PC-3 (cell line): ENCODE results near the gene ULK3. TPM values are rescaled to one million over a fixed set of nuclear protein-coding genes. Genes with fewer than 3 reads are reported as not detected.

Experiments used
- ATAC-seq: fragments of 200-7000 bp; cut with Tn5 transposase; 2 replicates; pipeline ENCODE4 v1.9.1; 2020; ENCODE audit warnings: mild to moderate bottlenecking, moderate library complexity
- Bru-seq: library from RNA; stranded (reverse); fragments of 400-500 nt; gene quantifications from one replicate; lab custom pipeline; 2021; lab: Mats Ljungman, UMichigan
- BruChase-seq, 2 experiments: library from RNA; stranded (reverse); fragments of 400-500 nt; gene quantifications; one replicate each; lab custom pipeline; 2021; lab: Mats Ljungman, UMichigan
- BruUV-seq: library from RNA; stranded (reverse); fragments of 400-500 nt; replicated peaks from 2 replicates; lab custom pipeline; 2021; lab: Mats Ljungman, UMichigan
- CTCF ChIA-PET: fragments of 300-600 bp; sonication (Branson Sonifier 250); formaldehyde crosslinking; loops from one replicate; lab custom pipeline; 2022; ENCODE audit warnings: antibody characterized with exemption; lab: Charles Lee
- POLR2A ChIA-PET: fragments of 300-600 bp; sonication (Branson Sonifier 250); formaldehyde crosslinking; loops from one replicate; lab custom pipeline; 2022; ENCODE audit warnings: antibody characterized with exemption; ENCODE audit not compliant: unreplicated experiment; lab: Charles Lee
- DNase-seq: peaks from one replicate; pipeline ENCODE4 v3.0.0-alpha.2; 2015
- H2AFZ ChIP-seq: fragments of 300-600 bp; sonication (generic); 2 replicates; pipeline ENCODE4 v1.6.0; 2016; ENCODE audit warnings: antibody characterized with exemption, low read length
- H3F3A ChIP-seq: fragments of 300-600 bp; sonication (generic); one replicate; pipeline ENCODE4 v1.6.0; 2017; ENCODE audit warnings: antibody characterized with exemption, low read length, control low read depth, mild to moderate bottlenecking; ENCODE audit not compliant: unreplicated experiment
- H3K27ac ChIP-seq: fragments of 300-600 bp; sonication (generic); 2 replicates; pipeline ENCODE4 v1.5.1; 2016; ENCODE audit warnings: mild to moderate bottlenecking, low read length
- H3K27me3 ChIP-seq: fragments of 300-600 bp; sonication (generic); 2 replicates; pipeline ENCODE4 v1.6.1; 2016; ENCODE audit warnings: low read length, mixed read lengths
- H3K36me3 ChIP-seq: fragments of 300-600 bp; sonication (generic); 2 replicates; pipeline ENCODE4 v1.6.1; 2016; ENCODE audit warnings: low read depth, mixed run types, low read length, mixed read lengths
- H3K4me1 ChIP-seq: fragments of 300-600 bp; sonication (generic); 2 replicates; pipeline ENCODE4 v1.5.1; 2016; ENCODE audit warnings: low read length; ENCODE audit not compliant: insufficient read depth
- H3K4me2 ChIP-seq: fragments of 300-600 bp; sonication (generic); 2 replicates; pipeline ENCODE4 v1.6.0; 2016; ENCODE audit warnings: low read length
- H3K4me3 ChIP-seq: fragments of 300-600 bp; sonication (generic); 2 replicates; pipeline ENCODE4 v1.5.1; 2016; ENCODE audit warnings: mild to moderate bottlenecking, low read length, mixed read lengths
- H3K79me2 ChIP-seq: fragments of 300-600 bp; sonication (generic); 2 replicates; pipeline ENCODE4 v1.6.1; 2017; ENCODE audit warnings: low read length, mixed read lengths
- H3K9ac ChIP-seq: fragments of 300-600 bp; sonication (generic); 2 replicates; pipeline ENCODE4 v1.6.0; 2016; ENCODE audit warnings: mild to moderate bottlenecking, low read length
- H3K9me2 ChIP-seq: fragments of 300-600 bp; sonication (generic); replicated peaks from 2 replicates; pipeline ENCODE4 v1.6.1; 2016; ENCODE audit warnings: mixed run types, low read length, mixed read lengths
- H3K9me3 ChIP-seq: fragments of 300-600 bp; sonication (generic); 2 replicates; pipeline ENCODE4 v1.6.1; 2016; ENCODE audit warnings: low read length, mixed read lengths
- H4K20me1 ChIP-seq: fragments of 300-600 bp; sonication (generic); 2 replicates; pipeline ENCODE4 v1.6.1; 2016; ENCODE audit warnings: low read length, mixed read lengths
- CTCF ChIP-seq: fragments of 300-600 bp; sonication (generic); conservative IDR thresholded peaks from 2 replicates; pipeline ENCODE4 v1.5.1; 2017; ENCODE audit warnings: antibody characterized with exemption, low read depth, mild to moderate bottlenecking, low read length
- EZH2 ChIP-seq: fragments of 300-600 bp; sonication (generic); IDR thresholded peaks from one replicate; pipeline ENCODE4 v1.6.1; 2017; ENCODE audit warnings: antibody characterized with exemption, mild to moderate bottlenecking, low read length; ENCODE audit not compliant: unreplicated experiment
- EZH2phosphoT487 ChIP-seq: fragments of 300-600 bp; sonication (generic); IDR thresholded peaks from 2 replicates; pipeline ENCODE4 v1.6.1; 2018; ENCODE audit warnings: mild to moderate bottlenecking, antibody characterized with exemption, low read length, borderline replicate concordance
- intact Hi-C: fragments of 100-400 bp; cut with micrococcal nuclease; formaldehyde crosslinking; loops from 2 replicates; pipeline ENCODE4 v1.9.0; 2023
- long read RNA-seq: library from polyadenylated mRNA; unstranded; transcript quantifications from one replicate; pipeline ENCODE4 v2.0.0, GENCODE V29; 2021; ENCODE audit not compliant: unreplicated experiment
- total RNA-seq: library from RNA; depleted of rRNA; stranded (reverse); fragments of >200 nt; gene quantifications from 2 replicates; pipeline ENCODE4 v1.2.3, GENCODE V29; 2014; rRNA removed

ULK3 gene, protein sequence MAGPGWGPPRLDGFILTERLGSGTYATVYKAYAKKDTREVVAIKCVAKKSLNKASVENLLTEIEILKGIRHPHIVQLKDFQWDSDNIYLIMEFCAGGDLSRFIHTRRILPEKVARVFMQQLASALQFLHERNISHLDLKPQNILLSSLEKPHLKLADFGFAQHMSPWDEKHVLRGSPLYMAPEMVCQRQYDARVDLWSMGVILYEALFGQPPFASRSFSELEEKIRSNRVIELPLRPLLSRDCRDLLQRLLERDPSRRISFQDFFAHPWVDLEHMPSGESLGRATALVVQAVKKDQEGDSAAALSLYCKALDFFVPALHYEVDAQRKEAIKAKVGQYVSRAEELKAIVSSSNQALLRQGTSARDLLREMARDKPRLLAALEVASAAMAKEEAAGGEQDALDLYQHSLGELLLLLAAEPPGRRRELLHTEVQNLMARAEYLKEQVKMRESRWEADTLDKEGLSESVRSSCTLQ
- 20.3 and 29.7 TPM in 2 replicates for total RNA-seq
- Bru-seq, nascent RNA = percentile 52 among the genes with signal in this experiment
- BruChase-seq, experiment 1, labeled RNA remaining after a 6-hour chase = percentile 76 among the genes with signal in this experiment
- percentile 63 among the genes with signal in this experiment for BruChase-seq, experiment 2, labeled RNA remaining after a 2-hour chase
- long read RNA-seq, transcript ULK3-201 (16 exons, 2,623 nt) = major isoform, 8 of 76 reads
- long read RNA-seq, transcript ULK3-202 (15 exons, 2,738 nt) = minor isoform, 6 of 76 reads
- long read RNA-seq, transcript ULK3-220 (16 exons, 2,611 nt) = minor isoform, 5 of 76 reads
- long read RNA-seq, partial matches to known transcripts = 32 of 76 reads
- long read RNA-seq, other reads (novel, unspliced or antisense) = 22 of 76 reads

- Histone ChIP-seq H3K27me3 (no peaks in the 10 kb centered on the region), H3K79me2 (0 out of 2 replicates have a peak, but pooled peaks cover 5% of the 10 kb centered on the region), H3K4me2 (peak within 1 kb of the TSS; percentile 88), H3F3A (no peaks in the 10 kb centered on the region), H3K4me1 (peaks cover 14% of the 10 kb centered on the region), H4K20me1 (no peaks in the 10 kb centered on the region), H3K36me3 (no peaks in the 10 kb centered on the region), H3K9ac (peak within 1 kb of the TSS; percentile 81), H3K9me3 (no peaks in the 10 kb centered on the region), H3K4me3 (peak within 1 kb of the TSS; percentile 80), H2AFZ (peak within 1 kb of the TSS; percentile 88), H3K9me2 (no peaks in the 10 kb centered on the region), H3K27ac (peak within 1 kb of the TSS; percentile 19; the same call in 1 of the 2 replicates)
- peak; percentile 88 for DNase-seq
- TF ChIP-seq EZH2 (no peak), CTCF (peak; percentile 41)
- intact Hi-C loops = loop anchor here (10.0 kb wide), 1 partner anchor 62 kb away; the partner anchor contains the start of gene FAM219B
- peak; percentile 85 for ATAC-seq
- ChIA-PET POLR2A (interaction anchor here (0.5 to 0.6 kb wide), 2 partner anchors 98 to 509 kb away, joined by 3 read pairs; no protein-coding TSS in a partner anchor), CTCF (interaction anchor here (0.6 to 1.0 kb wide), 2 partner anchors 62 to 71 kb away, joined by 3 to 4 read pairs; no protein-coding TSS in a partner anchor)
- BruUV-seq = TSS peak; percentile 19
Measured at GRCh38 chr15:74842581-74843444, at the start of gene ULK3. ULK3 (minus strand) TSS chr15:74843156; CDS start chr15:74843105, 51 bp downstream.

GRCh38 chr15:74892313-74892712 is 49.4 kb upstream of the ULK3 start:
- DNase-seq = peak; percentile 53
- H3K36me3 ChIP-seq = peaks cover 12% of the 10 kb centered on the region; the same call in 1 of the 2 replicates
- no TSS peak for BruUV-seq

More at GRCh38 chr15:74892313-74892712, 49.4 kb upstream of the ULK3 start:
- intact Hi-C loops = no loop called here
- Histone ChIP-seq H3K4me2 (no peak overlapping the region), H3K4me1 (peaks cover 35% of the 10 kb centered on the region), H3K79me2 (peaks cover 16% of the 10 kb centered on the region), H4K20me1 (no peaks in the 10 kb centered on the region), H3K9me3 (no peaks in the 10 kb centered on the region), H3F3A (no peaks in the 10 kb centered on the region), H2AFZ (no peak overlapping the region), H3K9ac (no peak overlapping the region), H3K27ac (peak overlapping the region; percentile 36; the same call in 1 of the 2 replicates), H3K27me3 (no peaks in the 10 kb centered on the region), H3K9me2 (no peaks in the 10 kb centered on the region), H3K4me3 (no peak overlapping the region)
- ATAC-seq = no peak
- ChIA-PET CTCF (interaction anchor here (0.9 kb wide), 1 partner anchor 9 kb away, joined by 3 read pairs; no protein-coding TSS in a partner anchor), POLR2A (no interaction called here)
- TF ChIP-seq EZH2 (no peak), CTCF (no peak), EZH2phosphoT487 (no peak)
